Raji (cell line): Measurements from ENCODE around the gene BTN1A1.

Experiments
- POLR2A ChIP-seq: IDR thresholded peaks from 2 replicates; pipeline ENCODE4 v1.6.1; 2011; ENCODE audit warnings: low read depth, low read length, control low read depth; ENCODE audit not compliant: insufficient read depth

BTN1A1 gene

GRCh38 chr6:26500102-26500501, at the start of gene BTN1A1:
TSS of gene BTN1A1 (plus strand) at chr6:26500303. CDS start at chr6:26501287, 984 bp downstream.
- TF ChIP-seq POLR2A = no peak

DNA sequence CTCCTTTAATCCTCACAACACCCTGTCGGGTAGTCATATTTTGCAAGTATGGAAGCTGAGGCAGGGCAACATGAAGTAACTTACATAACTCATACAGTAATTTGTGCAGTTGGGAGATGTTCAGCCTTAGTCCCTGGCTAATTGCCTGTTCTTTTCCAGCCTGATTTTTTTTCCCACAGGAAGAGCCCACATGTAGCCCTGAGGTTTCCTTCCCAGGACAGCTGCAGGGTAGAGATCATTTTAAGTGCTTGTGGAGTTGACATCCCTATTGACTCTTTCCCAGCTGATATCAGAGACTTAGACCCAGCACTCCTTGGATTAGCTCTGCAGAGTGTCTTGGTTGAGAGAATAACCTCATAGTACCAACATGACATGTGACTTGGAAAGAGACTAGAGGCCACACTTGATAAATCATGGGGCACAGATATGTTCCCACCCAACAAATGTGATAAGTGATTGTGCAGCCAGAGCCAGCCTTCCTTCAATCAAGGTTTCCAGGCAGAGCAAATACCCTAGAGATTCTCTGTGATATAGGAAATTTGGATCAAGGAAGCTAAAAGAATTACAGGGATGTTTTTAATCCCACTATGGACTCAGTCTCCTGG, 47.4 kb upstream of the BTN1A1 start:
- no peak for TF ChIP-seq POLR2A

- TF ChIP-seq POLR2A = no peak
Measured at GRCh38 chr6:26454631-26455030, 45.5 kb upstream of the BTN1A1 start.

DNA sequence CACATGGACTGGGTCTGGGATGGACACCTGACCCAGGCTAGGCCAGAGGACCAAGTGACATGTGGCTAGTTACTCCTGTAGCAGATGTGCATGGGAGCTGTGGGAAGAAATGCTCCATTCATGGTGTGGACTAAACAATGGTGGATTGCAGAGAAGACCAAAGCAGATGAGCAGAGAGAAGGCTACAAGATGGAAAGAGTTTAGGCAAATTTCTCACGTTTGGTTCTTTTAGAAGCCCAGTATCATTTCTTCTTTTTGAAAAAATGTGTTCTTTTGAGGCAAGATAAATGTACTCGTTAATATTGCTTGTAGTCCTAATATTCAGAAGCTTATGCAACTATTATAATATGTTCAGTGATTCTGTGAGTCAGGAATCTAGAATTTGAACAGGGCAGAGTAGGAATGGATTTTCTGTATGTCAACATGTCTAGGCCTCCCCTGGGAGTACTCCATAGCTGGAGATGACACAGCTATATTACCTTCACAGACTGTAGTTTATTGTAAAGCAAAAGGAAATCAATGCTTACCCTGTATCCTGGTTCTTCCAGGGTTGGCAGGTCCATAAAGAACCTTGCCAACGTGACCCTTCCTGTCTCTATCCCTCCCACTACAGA, 44.6 kb upstream of the BTN1A1 start:
- TF ChIP-seq POLR2A = no peak

DNA sequence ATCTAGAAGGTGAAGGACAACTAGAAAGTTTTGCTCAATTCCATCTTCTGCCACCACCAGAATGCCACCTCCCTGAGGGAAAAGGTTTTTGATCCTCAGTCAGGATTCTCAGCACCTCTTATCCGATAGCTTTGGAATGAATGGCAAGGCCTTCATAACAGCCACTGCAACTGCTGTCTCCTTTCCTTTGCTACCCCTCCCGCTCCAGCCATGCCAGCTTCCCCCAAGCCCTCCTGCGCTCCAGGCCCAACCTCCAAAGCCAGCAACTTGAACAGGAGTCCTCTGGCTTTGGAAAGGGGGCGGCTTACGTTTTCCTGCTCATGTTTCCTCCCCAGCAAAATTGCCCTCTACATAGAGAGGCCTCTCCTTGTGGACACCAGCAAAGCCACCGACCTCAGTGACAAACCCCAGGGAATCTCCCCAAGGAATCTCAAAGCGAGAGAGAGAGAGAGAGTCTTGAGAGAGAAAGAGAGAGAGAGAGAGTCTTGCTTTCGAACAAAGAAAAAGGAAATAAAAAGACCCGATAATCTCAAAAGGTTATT, 42.8 kb upstream of the BTN1A1 start:
- no peak for TF ChIP-seq POLR2A

GRCh38 chr6:26457806-26458688, 42.1 kb upstream of the BTN1A1 start, which contains the start of gene BTN2A1:
TSS of gene BTN2A1 (plus strand) at chr6:26457955. CDS start at chr6:26458637, 682 bp downstream.
- peak; percentile 40; the same call in 1 of the 2 replicates for TF ChIP-seq POLR2A

GRCh38 chr6:26459023-26459810, 40.9 kb upstream of the BTN1A1 start:
- no peak for TF ChIP-seq POLR2A

DNA sequence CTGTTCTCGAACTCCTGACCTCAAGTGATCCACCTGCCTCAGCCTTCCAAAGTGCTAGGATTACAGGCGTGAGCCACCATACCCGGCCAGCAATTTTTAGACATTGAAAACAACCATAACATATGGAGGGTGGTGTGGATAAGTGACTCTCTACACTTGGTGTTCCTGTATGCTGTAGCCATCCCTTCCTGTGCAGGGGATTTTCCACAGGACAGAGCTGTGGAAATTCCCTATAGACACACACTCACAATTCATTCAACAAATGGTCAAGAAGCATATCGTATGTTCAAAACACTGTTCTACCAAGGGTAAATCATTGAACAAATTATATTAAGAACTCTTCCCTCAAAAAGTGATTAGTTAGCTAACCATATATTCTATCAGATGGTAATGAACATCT, 36.1 kb upstream of the BTN1A1 start:
- no peak for TF ChIP-seq POLR2A

DNA sequence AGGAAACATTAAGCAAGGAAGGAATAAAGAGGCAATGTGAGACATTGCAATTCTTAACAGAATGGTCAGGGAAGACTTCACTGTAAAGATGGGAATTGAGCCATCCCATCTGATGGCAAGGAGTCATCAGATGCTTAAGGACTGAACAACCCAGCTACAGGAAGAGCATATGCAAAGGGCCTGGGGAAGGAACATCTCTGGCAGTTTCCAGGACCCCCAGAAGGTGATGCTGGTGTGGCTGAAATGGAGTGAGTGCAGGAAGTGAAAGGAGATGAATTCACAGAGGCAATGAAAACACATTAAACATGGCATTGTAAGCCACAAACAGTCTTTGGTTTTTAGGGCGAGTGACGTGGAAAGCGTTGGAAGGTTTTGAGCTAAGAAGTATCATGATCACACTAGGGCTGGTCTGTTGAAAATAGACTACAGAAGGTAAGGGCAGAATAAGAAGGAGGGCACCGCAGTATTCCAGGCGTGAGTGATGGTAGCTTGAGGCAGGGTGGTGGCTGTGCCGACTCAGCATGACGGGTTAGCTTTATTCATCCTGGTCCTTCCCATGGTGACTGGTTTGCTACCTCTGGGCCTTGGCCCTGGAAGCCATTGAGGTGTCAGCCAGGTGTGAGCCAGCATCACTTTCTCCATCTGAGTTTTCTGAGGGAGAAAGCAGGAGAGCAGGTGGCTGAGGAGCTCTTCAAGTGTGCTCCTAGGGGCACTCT, 35.5 kb upstream of the BTN1A1 start:
- no peak for TF ChIP-seq POLR2A

GRCh38 chr6:26465776-26466175, 34.3 kb upstream of the BTN1A1 start:
- TF ChIP-seq POLR2A = no peak

DNA sequence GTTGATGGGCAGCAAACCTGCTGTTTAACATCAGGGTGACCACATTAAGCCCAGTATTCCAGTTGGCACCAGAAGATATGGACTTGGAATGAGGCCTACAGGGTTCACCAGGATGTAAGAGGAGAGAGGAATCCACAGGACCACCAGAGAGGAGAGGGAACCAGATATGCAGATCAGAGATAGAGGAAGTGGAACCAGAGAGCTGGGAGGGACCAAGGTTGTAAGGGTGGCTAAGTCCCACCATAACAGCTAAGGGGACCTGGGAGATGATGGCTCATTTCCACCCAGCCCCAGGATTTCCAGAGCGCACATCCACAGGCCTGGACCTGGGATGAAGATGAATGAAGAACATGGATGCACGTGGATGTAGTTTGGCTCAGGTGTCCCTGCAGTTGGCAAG, 31.3 kb upstream of the BTN1A1 start:
- no peak for TF ChIP-seq POLR2A

DNA sequence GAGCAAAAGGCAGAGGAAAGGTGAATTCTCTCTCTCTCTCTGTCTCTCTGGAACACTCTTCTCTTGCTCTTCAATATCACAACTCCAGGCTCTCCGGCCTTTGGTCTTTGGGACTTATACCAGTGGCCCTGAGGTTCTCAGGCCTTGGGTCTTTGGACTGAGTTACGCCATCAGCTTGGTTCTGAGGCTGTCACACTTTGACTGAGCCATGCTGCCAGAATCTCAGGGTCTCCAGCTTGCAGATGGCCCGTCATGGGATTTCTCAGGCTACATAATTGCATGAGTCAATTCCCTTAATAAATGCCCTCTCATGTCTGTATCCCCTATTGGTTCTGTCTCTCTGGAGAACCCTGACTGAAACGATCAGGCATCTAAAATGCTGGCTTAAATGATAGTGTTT, 29.5 kb upstream of the BTN1A1 start:
- TF ChIP-seq POLR2A = no peak

DNA sequence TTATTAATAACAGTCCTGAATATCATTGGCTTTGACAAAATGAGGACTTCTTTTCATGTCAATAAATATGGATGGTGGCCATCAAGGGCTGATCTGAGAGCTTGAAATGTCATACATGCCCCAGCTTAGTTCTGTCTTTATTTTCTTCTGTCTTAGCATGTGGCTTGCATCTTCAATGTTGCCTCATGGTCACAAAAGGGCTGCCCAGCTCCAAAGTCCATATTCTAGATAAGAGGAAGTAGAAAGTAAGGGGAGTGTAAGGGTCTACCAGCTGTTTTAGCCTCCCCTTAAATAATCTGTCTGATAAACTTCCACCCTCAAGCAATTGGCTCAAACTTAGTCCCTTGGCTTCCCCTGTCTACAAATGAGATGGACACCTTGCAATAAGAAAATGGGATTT, 28.1 kb upstream of the BTN1A1 start:
- TF ChIP-seq POLR2A = no peak
